Psoas muscle (tissue), 8 donors: Measurements from ENCODE around the gene TRNP1. TPM values are rescaled to one million over a fixed set of nuclear protein-coding genes. Genes with fewer than 3 reads are reported as not detected.

Experiments used
- ATAC-seq, 4 donors: fragments of 200-7000 bp; cut with Tn5 transposase; one replicate each; pipeline ENCODE4 v1.9.1; 2020; ENCODE audit warnings: moderate library complexity in 3 of 4, mild to moderate bottlenecking in 2 of 4
- DNase-seq, 2 donors: peaks; one replicate each; pipeline ENCODE4 v3.0.0-alpha.2; 2020
- H3K27ac ChIP-seq: fragments of 200-600 bp; one replicate; pipeline ENCODE4 v1.8.0; 2022
- H3K27me3 ChIP-seq, 3 donors: fragments of 200-600 bp in 1 of 3; one replicate each; pipeline versions ENCODE4 v1.6.1 to v1.8.0; 2013 to 2022; ENCODE audit warnings: low read length in 2 of 3, mild to moderate bottlenecking in 2 of 3, moderate library complexity in 1 of 3; ENCODE audit not compliant: insufficient read depth in 3 of 3
- H3K36me3 ChIP-seq, 2 donors: fragments of 200-600 bp in 1 of 2; one replicate each; pipeline versions ENCODE4 v1.6.1 to v1.8.0; 2013 to 2022; ENCODE audit warnings: low read depth in 1 of 2, mild to moderate bottlenecking in 1 of 2, moderate library complexity in 1 of 2; ENCODE audit not compliant: insufficient read depth in 1 of 2
- H3K4me1 ChIP-seq: fragments of 200-600 bp; one replicate; pipeline ENCODE4 v1.8.0; 2022
- H3K4me3 ChIP-seq: fragments of 200-600 bp; one replicate; pipeline ENCODE4 v1.8.0; 2022; ENCODE audit warnings: mild to moderate bottlenecking
- H3K9me3 ChIP-seq: fragments of 200-600 bp; one replicate; pipeline ENCODE4 v1.8.0; 2022
- CTCF ChIP-seq: fragments of 200-600 bp; IDR thresholded peaks from one replicate; pipeline ENCODE4 v1.8.0; 2022; ENCODE audit warnings: antibody characterized with exemption
- WGBS, 3 donors: extraction: QIAGEN DNeasy Blood & Tissue Kit; methylation state at CpG; one replicate each; pipeline versions ENCODE4 v1.1.6 to v1.1.7; 2013; 5-methylcytosine and 5-hydroxymethylcytosine counted together
- intact Hi-C, 2 donors: fragments of 100-400 bp; cut with DNase I; formaldehyde crosslinking; loops; one replicate each; pipeline versions ENCODE4 v1.11.0 to v1.14.2; 2022
- polyA plus RNA-seq, 3 donors: library from polyadenylated mRNA; stranded (reverse); fragments of 200-250 nt; gene quantifications; one replicate each; pipeline ENCODE4 v1.2.3, GENCODE V29; 2013
- total RNA-seq, 4 donors: library from RNA; stranded (reverse); fragmentation: NEBNext Ultra II Directional in 2 of 4; extraction: Animal tissue kit (Norgen Biotek cat#: 25700) in 2 of 4; gene quantifications; one replicate each; pipeline versions ENCODE4 v1.2.1 to v1.2.4, GENCODE V29; 2021 to 2023
- donor health status: healthy with polysubstance abuse.
- donor health status: DM: no; HTN: no; CAD: no; lungs with moderate emphysema.
- donor health status: Bipolar disorder and iron deficiency.
- donor health status: healthy.
- donor health status: DM: yes; HTN: yes; CAD: no.
- donor health status: DM: no; HTN: no; CAD: no.
- donor health status: DM: no; HTN: no; CAD: no.
- donor health status: DM: yes; HTN: yes; CAD: no.

The TRNP1 gene
- total and polyA plus RNA-seq, 7 donors = 0.84 to 3.8 (median 1.6) TPM

GRCh38 chr1:27032119-27032461 is 38.6 kb downstream of the TRNP1 start:
- intact Hi-C loops = no loop called here
- Histone ChIP-seq H3K27me3 (no peaks in the 10 kb centered on the region), H3K9me3 (no peaks in the 10 kb centered on the region), H3K4me1 (peaks cover 4% of the 10 kb centered on the region), H3K36me3 (no peaks in the 10 kb centered on the region), H3K4me3 (peak overlapping the region; percentile 59), H3K27ac (peak overlapping the region; percentile 10)
- TF ChIP-seq CTCF = no peak
- DNase-seq (no peak), ATAC-seq (no peak)
- WGBS, 3 donors = 61 to 67% (median 65%) methylated on average over 2 of the region's 2 CpGs

- Histone ChIP-seq H3K36me3 (no peaks in the 10 kb centered on the region), H3K9me3 (no peaks in the 10 kb centered on the region), H3K4me1 (peaks cover 4% of the 10 kb centered on the region), H3K27me3 (no peaks in the 10 kb centered on the region), H3K4me3 (no peak overlapping the region), H3K27ac (no peak overlapping the region)
- WGBS, 3 donors = 66 to 82% (median 73%) methylated on average over 7 of the region's 7 CpGs
- ATAC-seq = no peak
- intact Hi-C loops = no loop called here
- peak in 1 of 2 donors; percentile 29 for DNase-seq
- TF ChIP-seq CTCF = no peak
Measured at GRCh38 chr1:27033043-27033746, 39.7 kb downstream of the TRNP1 start.

GRCh38 chr1:27035344-27035743 is 41.9 kb downstream of the TRNP1 start:
- H3K36me3 ChIP-seq = no peaks in the 10 kb centered on the region
- no peak overlapping the region for H3K27ac ChIP-seq
- intact Hi-C loops = no loop called here
- TF ChIP-seq CTCF = no peak
- DNase-seq (no peak), ATAC-seq (no peak)
- H3K27me3 ChIP-seq = no peaks in the 10 kb centered on the region
- peaks cover 4% of the 10 kb centered on the region for H3K4me1 ChIP-seq
- no peaks in the 10 kb centered on the region for H3K9me3 ChIP-seq
- WGBS, 3 donors = 86 to 93% (median 87%) methylated on average over 4 of the region's 4 CpGs
- H3K4me3 ChIP-seq = no peak overlapping the region

DNA sequence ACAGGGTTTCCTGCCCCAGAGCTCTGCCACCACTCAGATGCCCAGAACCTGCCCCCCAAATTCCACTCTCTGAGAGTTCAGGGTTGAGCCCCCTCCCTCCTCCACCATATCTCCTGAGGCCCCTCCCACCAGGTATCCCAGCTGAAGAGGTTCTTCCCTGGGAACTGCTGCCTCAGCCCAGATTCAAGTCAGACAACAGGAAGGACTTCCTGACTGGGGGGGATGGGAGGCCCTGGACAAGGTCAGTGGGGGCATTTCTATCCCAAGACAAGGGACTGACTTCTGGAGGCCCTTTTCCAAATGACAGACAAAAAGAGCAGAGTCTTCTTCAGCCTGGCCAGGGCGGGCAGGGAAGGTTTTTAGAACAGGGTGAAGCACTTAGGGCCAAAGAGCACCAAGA is 43.2 kb downstream of the TRNP1 start:
- TF ChIP-seq CTCF = no peak
- no peak overlapping the region for H3K27ac ChIP-seq
- no peaks in the 10 kb centered on the region for H3K27me3 ChIP-seq
- H3K9me3 ChIP-seq = no peaks in the 10 kb centered on the region
- ATAC-seq = no peak
- WGBS, 3 donors = 94 to 96% (median 95%) methylated on average over 1 of the region's 1 CpG
- H3K4me1 ChIP-seq = no peaks in the 10 kb centered on the region
- intact Hi-C loops = no loop called here
- no peaks in the 10 kb centered on the region for H3K36me3 ChIP-seq
- DNase-seq = peak in 1 of 2 donors; percentile 15
- H3K4me3 ChIP-seq = no peak overlapping the region

- WGBS, 3 donors = 57 to 60% (median 58%) methylated on average over 10 of the region's 10 CpGs
- intact Hi-C loops = no loop called here
- H3K4me1 ChIP-seq = no peaks in the 10 kb centered on the region
Measured at GRCh38 chr1:27037518-27037917, 44.0 kb downstream of the TRNP1 start.

More at GRCh38 chr1:27037518-27037917, 44.0 kb downstream of the TRNP1 start:
- H3K36me3 ChIP-seq = no peaks in the 10 kb centered on the region
- no peak for TF ChIP-seq CTCF
- no peak overlapping the region for H3K4me3 ChIP-seq
- no peak for ATAC-seq
- H3K9me3 ChIP-seq = no peaks in the 10 kb centered on the region
- no peak overlapping the region for H3K27ac ChIP-seq
- peak in 1 of 2 donors; percentile 6 for DNase-seq
- H3K27me3 ChIP-seq = no peaks in the 10 kb centered on the region
